ENCODE results near the gene ARHGAP28. TPM values are rescaled to one million over a fixed set of nuclear protein-coding genes. Genes with fewer than 3 reads are reported as not detected.

ARHGAP28 gene
- total RNA-seq, 2 donors from 2014 or later: 3.0 TPM

DNA sequence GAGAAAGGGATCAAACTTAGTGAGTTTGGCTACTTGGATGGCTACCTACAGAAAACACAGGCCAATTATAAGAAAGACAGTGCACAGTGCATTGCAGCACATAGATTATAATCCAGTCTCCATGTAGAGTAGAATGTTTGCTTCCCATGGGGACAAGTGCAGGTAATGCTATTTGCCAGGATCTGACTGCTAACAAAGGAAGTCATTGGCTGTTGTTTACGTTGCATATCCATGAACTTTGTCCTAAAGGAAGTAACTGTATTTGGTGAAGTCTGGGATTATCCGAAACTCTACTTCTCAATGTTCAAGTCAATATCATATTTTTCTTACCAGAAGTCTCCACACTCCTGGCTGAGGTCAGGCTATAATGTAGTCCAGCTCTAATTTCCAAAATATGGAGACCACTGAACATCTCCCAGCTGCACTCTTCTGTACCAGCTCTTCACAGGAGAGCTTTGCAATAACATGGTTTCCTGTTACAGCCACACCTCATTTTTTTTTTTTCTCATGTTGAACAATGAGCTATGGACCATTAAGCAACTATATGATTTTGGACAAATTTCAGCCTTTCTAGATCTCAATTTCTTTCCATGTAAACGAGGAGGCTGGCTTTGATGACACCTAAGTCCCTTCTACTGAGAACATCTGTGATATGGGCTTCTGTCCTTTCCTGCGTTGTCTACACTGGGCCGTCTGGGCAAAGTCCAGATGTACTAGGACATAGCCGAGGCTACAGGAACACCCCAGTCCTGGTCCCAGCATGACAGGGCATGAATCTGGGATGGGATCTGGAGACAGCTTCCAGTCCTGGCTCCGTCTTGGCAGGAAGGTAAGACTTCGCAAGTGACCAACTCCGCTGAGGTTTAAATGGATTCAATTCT is 233.3 kb downstream of the ARHGAP28 start:
- no peak for DNase-seq (ENCODE audit: low spot score)
- TF ChIP-seq CTCF (IDR thresholded peaks at IDR 0.05): no peak
- peaks cover 0 to 10% of the 10 kb centered on the region in 2 donors for H3K9me3 ChIP-seq
- H3K4me3 ChIP-seq: no peak overlapping the region
- no peak overlapping the region for H3K27ac ChIP-seq
- H3K27me3 ChIP-seq: no peaks in the 10 kb centered on the region
- H3K4me1 ChIP-seq: no peaks in the 10 kb centered on the region
- no peaks in the 10 kb centered on the region for H3K36me3 ChIP-seq

DNA sequence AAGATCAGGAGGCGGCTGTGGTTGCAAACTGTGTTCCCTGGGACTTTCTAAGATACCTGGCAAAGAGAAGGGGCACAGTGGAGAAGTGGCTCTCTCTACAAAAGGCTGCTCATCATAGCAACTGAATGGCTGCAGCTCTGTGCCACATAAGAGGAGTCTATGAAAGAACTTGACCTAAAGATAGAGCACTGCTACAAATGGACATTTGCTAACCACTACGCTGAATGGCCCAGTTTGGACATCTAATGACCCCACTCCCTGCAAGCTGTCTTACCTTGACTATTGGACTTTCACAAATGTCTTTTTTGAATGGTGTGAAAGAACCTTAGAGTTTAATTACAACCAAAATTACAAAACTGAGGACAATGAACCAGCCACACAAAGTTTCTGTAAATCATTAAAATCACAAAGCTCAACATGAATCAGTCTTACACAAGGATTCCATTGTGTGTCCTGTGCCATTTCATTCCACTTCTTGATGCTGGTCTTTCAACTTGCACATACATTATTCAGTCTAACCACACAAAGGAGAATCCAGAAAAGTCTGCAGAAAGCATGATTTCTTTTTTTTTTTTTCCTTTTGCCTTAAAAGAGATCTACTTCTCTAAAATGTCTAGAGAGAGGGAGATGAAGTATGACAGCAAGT is 234.1 kb downstream of the ARHGAP28 start:
- no peak for DNase-seq (ENCODE audit: low spot score)
- Histone ChIP-seq H3K9me3 (peaks cover 0 to 10% of the 10 kb centered on the region in 2 donors), H3K27me3 (no peaks in the 10 kb centered on the region), H3K36me3 (no peaks in the 10 kb centered on the region), H3K27ac (no peak overlapping the region), H3K4me1 (no peaks in the 10 kb centered on the region), H3K4me3 (no peak overlapping the region)
- TF ChIP-seq CTCF (IDR thresholded peaks at IDR 0.05): no peak
